Naive B cell (primary cell): Measurements from ENCODE around the gene DNAJC18. TPM values are rescaled to one million over a fixed set of nuclear protein-coding genes. Genes with fewer than 3 reads are reported as not detected.

Source experiments
- ATAC-seq, 2 donors: fragments of 150-1000 bp; cut with Tn5 transposase; 2 replicates each; pipeline ENCODE4 v1.10.0; 2021; ENCODE audit warnings: low read depth in 2 of 2, mild to moderate bottlenecking in 2 of 2, moderate library complexity in 2 of 2
- DNase-seq: peaks from one replicate; pipeline ENCODE4 v3.0.0; 2022
- H3K27ac Mint-ChIP-seq, 6 donors: one replicate each; pipeline ENCODE4 v1.8.0; 2020 to 2022; ENCODE audit warnings: mild to moderate bottlenecking in 6 of 6, mixed read lengths in 6 of 6, moderate library complexity in 5 of 6, inconsistent platforms in 2 of 6
- H3K27me3 Mint-ChIP-seq, 3 donors: one replicate each; pipeline ENCODE4 v1.8.0; 2021 to 2022; ENCODE audit warnings: mixed read lengths in 3 of 3, mild to moderate bottlenecking in 1 of 3
- H3K36me3 Mint-ChIP-seq, 2 donors: one replicate each; pipeline ENCODE4 v1.8.0; 2020 to 2022; ENCODE audit warnings: mixed read lengths in 2 of 2, inconsistent platforms in 1 of 2, mild to moderate bottlenecking in 1 of 2
- H3K4me1 Mint-ChIP-seq, 3 donors: one replicate each; pipeline ENCODE4 v1.8.0; 2020 to 2022; ENCODE audit warnings: mixed read lengths in 3 of 3, inconsistent platforms in 1 of 3, mild to moderate bottlenecking in 1 of 3, moderate library complexity in 1 of 3
- H3K4me3 Mint-ChIP-seq, 8 donors: one replicate each; pipeline ENCODE4 v1.8.0; 2020 to 2022; ENCODE audit warnings: mild to moderate bottlenecking in 8 of 8, mixed read lengths in 8 of 8, moderate library complexity in 8 of 8, inconsistent platforms in 2 of 8
- H3K9me3 Mint-ChIP-seq, 7 donors: one replicate each; pipeline ENCODE4 v1.8.0; 2020 to 2022; ENCODE audit warnings: mixed read lengths in 7 of 7, mild to moderate bottlenecking in 5 of 7, inconsistent platforms in 2 of 7, moderate library complexity in 1 of 7
- polyA plus RNA-seq, 6 donors: library from polyadenylated mRNA; unstranded; fragments of 300-500 nt; fragmentation: Illumina TruSeq; gene quantifications; one replicate each; pipeline ENCODE4 v1.2.3, GENCODE V29; 2021; ENCODE audit warnings: low read depth in 6 of 6

The DNAJC18 gene
- polyA plus RNA-seq, 6 donors from 2014 or later = 4.3 to 10.0 (median 4.8) TPM; not detected in 1

- DNase-seq = no peak
- no peak overlapping the region for H3K4me3 Mint-ChIP-seq
- no peak for ATAC-seq
- no peak overlapping the region for H3K27ac Mint-ChIP-seq
- H3K27me3 Mint-ChIP-seq = no peaks in the 10 kb centered on the region
- H3K9me3 Mint-ChIP-seq = no peaks in the 10 kb centered on the region
- H3K4me1 Mint-ChIP-seq = peaks cover 13 to 22% (median 14%) of the 10 kb centered on the region in 3 donors
- no peaks in the 10 kb centered on the region for H3K36me3 Mint-ChIP-seq
Observed at GRCh38 chr5:139435676-139436075, 3.6 kb downstream of the DNAJC18 start.

GRCh38 chr5:139431706-139432105 lies 7.6 kb downstream of the DNAJC18 start:
- Mint-ChIP-seq H3K27me3 (no peaks in the 10 kb centered on the region), H3K27ac (no peak overlapping the region), H3K9me3 (no peaks in the 10 kb centered on the region), H3K4me3 (no peak overlapping the region), H3K36me3 (peaks cover 7 to 14% of the 10 kb centered on the region in 2 donors), H3K4me1 (no peaks in the 10 kb centered on the region)
- no peak for ATAC-seq
- DNase-seq = no peak

- Mint-ChIP-seq H3K36me3 (peaks cover 7 to 14% of the 10 kb centered on the region in 2 donors), H3K27me3 (no peaks in the 10 kb centered on the region), H3K4me1 (no peaks in the 10 kb centered on the region), H3K9me3 (no peaks in the 10 kb centered on the region), H3K4me3 (no peak overlapping the region), H3K27ac (no peak overlapping the region)
- DNase-seq = no peak
- ATAC-seq = no peak
Observed at GRCh38 chr5:139430015-139430414, 9.3 kb downstream of the DNAJC18 start.

GRCh38 chr5:139426203-139426885 lies 13.0 kb downstream of the DNAJC18 start:
- Mint-ChIP-seq H3K4me1 (peaks cover 3 to 5% (median 5%) of the 10 kb centered on the region in 3 donors), H3K4me3 (no peak overlapping the region), H3K36me3 (peaks cover 7 to 14% of the 10 kb centered on the region in 2 donors), H3K27ac (peak overlapping the region in 1 of 6 donors; percentile 26), H3K9me3 (no peaks in the 10 kb centered on the region), H3K27me3 (no peaks in the 10 kb centered on the region)
- no peak for ATAC-seq
- DNase-seq = no peak

GRCh38 chr5:139425497-139425896 lies 13.8 kb downstream of the DNAJC18 start:
- Mint-ChIP-seq H3K4me1 (peaks cover 3 to 5% (median 5%) of the 10 kb centered on the region in 3 donors), H3K27ac (no peak overlapping the region), H3K4me3 (no peak overlapping the region), H3K9me3 (no peaks in the 10 kb centered on the region), H3K36me3 (peaks cover 7 to 14% of the 10 kb centered on the region in 2 donors), H3K27me3 (no peaks in the 10 kb centered on the region)
- no peak for ATAC-seq
- DNase-seq = no peak

GRCh38 chr5:139422307-139422893 lies 16.9 kb downstream of the DNAJC18 start:
- peaks cover 5 to 23% of the 10 kb centered on the region in 2 donors for H3K36me3 Mint-ChIP-seq
- no peaks in the 10 kb centered on the region for H3K9me3 Mint-ChIP-seq
- no peak overlapping the region for H3K4me3 Mint-ChIP-seq
- DNase-seq = peak; percentile 61
- peak; percentile 86 to 97 for ATAC-seq
- peak overlapping the region in 3 of 6 donors; percentile 26 to 54 (median 31) for H3K27ac Mint-ChIP-seq
- no peaks in the 10 kb centered on the region for H3K27me3 Mint-ChIP-seq
- peaks cover 3 to 5% (median 5%) of the 10 kb centered on the region in 3 donors for H3K4me1 Mint-ChIP-seq

- no peak for DNase-seq
- Mint-ChIP-seq H3K36me3 (peaks cover 5 to 17% of the 10 kb centered on the region in 2 donors), H3K27ac (peak overlapping the region in 1 of 6 donors; percentile 38), H3K4me1 (peaks cover 3 to 5% (median 5%) of the 10 kb centered on the region in 3 donors), H3K27me3 (no peaks in the 10 kb centered on the region), H3K9me3 (no peaks in the 10 kb centered on the region), H3K4me3 (peak overlapping the region in 1 of 8 donors; percentile 23)
- no peak for ATAC-seq
Observed at GRCh38 chr5:139419226-139420192, 19.8 kb downstream of the DNAJC18 start.

GRCh38 chr5:139418793-139419192 lies 20.5 kb downstream of the DNAJC18 start:
- H3K36me3 Mint-ChIP-seq = peaks cover 5 to 17% of the 10 kb centered on the region in 2 donors
- peak overlapping the region in 1 of 6 donors; percentile 38 for H3K27ac Mint-ChIP-seq

GRCh38 chr5:139417214-139417613 lies 22.1 kb downstream of the DNAJC18 start:
- ATAC-seq (no peak), DNase-seq (no peak)
- Mint-ChIP-seq H3K4me3 (no peak overlapping the region), H3K9me3 (no peaks in the 10 kb centered on the region), H3K27me3 (no peaks in the 10 kb centered on the region), H3K27ac (no peak overlapping the region), H3K4me1 (peaks cover 0 to 2% (median under 1%) of the 10 kb centered on the region in 3 donors), H3K36me3 (peaks cover 5 to 29% of the 10 kb centered on the region in 2 donors)

More at GRCh38 chr5:139418793-139419192, 20.5 kb downstream of the DNAJC18 start:
- ATAC-seq (no peak), DNase-seq (no peak)
- no peaks in the 10 kb centered on the region for H3K27me3 Mint-ChIP-seq
- H3K9me3 Mint-ChIP-seq = no peaks in the 10 kb centered on the region
- no peak overlapping the region for H3K4me3 Mint-ChIP-seq
- H3K4me1 Mint-ChIP-seq = peaks cover 3 to 5% (median 5%) of the 10 kb centered on the region in 3 donors

GRCh38 chr5:139416651-139417050 lies 22.7 kb downstream of the DNAJC18 start:
- DNase-seq = no peak
- Mint-ChIP-seq H3K4me1 (no peaks in the 10 kb centered on the region), H3K27me3 (no peaks in the 10 kb centered on the region), H3K36me3 (peaks cover 5 to 29% of the 10 kb centered on the region in 2 donors), H3K4me3 (no peak overlapping the region), H3K27ac (peak overlapping the region in 1 of 6 donors; percentile 7), H3K9me3 (no peaks in the 10 kb centered on the region)
- no peak for ATAC-seq

- H3K36me3 Mint-ChIP-seq = peaks cover 5 to 29% of the 10 kb centered on the region in 2 donors
- DNase-seq (no peak), ATAC-seq (no peak)
- H3K4me3 Mint-ChIP-seq = no peak overlapping the region
- no peaks in the 10 kb centered on the region for H3K27me3 Mint-ChIP-seq
- no peaks in the 10 kb centered on the region for H3K4me1 Mint-ChIP-seq
- no peaks in the 10 kb centered on the region for H3K9me3 Mint-ChIP-seq
- H3K27ac Mint-ChIP-seq = no peak overlapping the region
Observed at GRCh38 chr5:139415869-139416268, 23.5 kb downstream of the DNAJC18 start.

GRCh38 chr5:139415221-139415861 lies 24.0 kb downstream of the DNAJC18 start:
- Mint-ChIP-seq H3K27ac (no peak overlapping the region), H3K36me3 (peaks cover 5 to 29% of the 10 kb centered on the region in 2 donors), H3K27me3 (no peaks in the 10 kb centered on the region), H3K4me1 (no peaks in the 10 kb centered on the region), H3K9me3 (no peaks in the 10 kb centered on the region), H3K4me3 (no peak overlapping the region)
- ATAC-seq (no peak), DNase-seq (no peak)

- H3K36me3 Mint-ChIP-seq = peaks cover 5 to 24% of the 10 kb centered on the region in 2 donors
- H3K4me1 Mint-ChIP-seq = no peaks in the 10 kb centered on the region
- ATAC-seq (no peak), DNase-seq (no peak)
- no peak overlapping the region for H3K27ac Mint-ChIP-seq
- no peaks in the 10 kb centered on the region for H3K27me3 Mint-ChIP-seq
- H3K4me3 Mint-ChIP-seq = no peak overlapping the region
- no peaks in the 10 kb centered on the region for H3K9me3 Mint-ChIP-seq
Observed at GRCh38 chr5:139414581-139415130, 24.7 kb downstream of the DNAJC18 start.
